ENCODE results near the gene HLA-A. TPM values are rescaled to one million over a fixed set of nuclear protein-coding genes. Genes with fewer than 3 reads are reported as not detected.

Gene HLA-A
- total and polyA plus RNA-seq, 2 of the 13 experiments (the other 11 are each of a cell fraction or from before 2014, with no cell fraction given): 345 to 527 TPM

- TF ChIP-seq EEA1 (CRISPR knock-in tag; IDR thresholded peaks at IDR 0.05; ENCODE audit: borderline replicate concordance) (no peak), FOXP4 (CRISPR knock-in tag; IDR thresholded peaks at IDR 0.05) (no peak), ZNF12 (CRISPR knock-in tag; IDR thresholded peaks at IDR 0.05) (no peak), SIX1 (CRISPR knock-in tag; IDR thresholded peaks at IDR 0.05; ENCODE audit: borderline replicate concordance) (peak; percentile 66), ZNF335 (CRISPR knock-in tag; IDR thresholded peaks at IDR 0.05) (no peak), SP2 (CRISPR knock-in tag; IDR thresholded peaks at IDR 0.05) (no peak), KLF12 (CRISPR knock-in tag; IDR thresholded peaks at IDR 0.05; ENCODE audit: borderline replicate concordance) (no peak), ZNF879 (CRISPR knock-in tag; IDR thresholded peaks at IDR 0.05) (no peak), ZNF124 (CRISPR knock-in tag; IDR thresholded peaks at IDR 0.05) (0 out of 2 replicates have a peak, but pooled peaks have one; percentile 6), ZSCAN5A (CRISPR knock-in tag; IDR thresholded peaks at IDR 0.05; ENCODE audit: borderline replicate concordance) (no peak), HHEX (CRISPR knock-in tag; IDR thresholded peaks at IDR 0.05) (no peak), ZNF230 (CRISPR knock-in tag; IDR thresholded peaks at IDR 0.05) (no peak), FOSL2 (CRISPR knock-in tag; IDR thresholded peaks at IDR 0.05) (no peak), KLF11 (CRISPR knock-in tag; IDR thresholded peaks at IDR 0.05) (no peak), HNRNPL (IDR thresholded peaks at IDR 0.05; ENCODE audit: low read depth, low read length) (0 out of 2 replicates have a peak, but pooled peaks have one; percentile 0), CAMTA2 (CRISPR knock-in tag; IDR thresholded peaks at IDR 0.05; ENCODE audit: borderline replicate concordance) (no peak), MTF1 (CRISPR knock-in tag; IDR thresholded peaks at IDR 0.05) (no peak), RARA (CRISPR knock-in tag; IDR thresholded peaks at IDR 0.05) (0 out of 2 replicates have a peak, but pooled peaks have one; percentile 14), ONECUT2 (CRISPR knock-in tag; IDR thresholded peaks at IDR 0.05) (peak; percentile 59; the same call in 1 of the 2 replicates), CBX1 (IDR thresholded peaks at IDR 0.05; ENCODE audit: low read depth) (no peak), SAP130 (CRISPR knock-in tag; IDR thresholded peaks at IDR 0.05; ENCODE audit: low read depth) (no peak), MYNN (CRISPR knock-in tag; IDR thresholded peaks at IDR 0.05; ENCODE audit: low read depth) (no peak)
- TF ChIP-seq, protein P1, sequence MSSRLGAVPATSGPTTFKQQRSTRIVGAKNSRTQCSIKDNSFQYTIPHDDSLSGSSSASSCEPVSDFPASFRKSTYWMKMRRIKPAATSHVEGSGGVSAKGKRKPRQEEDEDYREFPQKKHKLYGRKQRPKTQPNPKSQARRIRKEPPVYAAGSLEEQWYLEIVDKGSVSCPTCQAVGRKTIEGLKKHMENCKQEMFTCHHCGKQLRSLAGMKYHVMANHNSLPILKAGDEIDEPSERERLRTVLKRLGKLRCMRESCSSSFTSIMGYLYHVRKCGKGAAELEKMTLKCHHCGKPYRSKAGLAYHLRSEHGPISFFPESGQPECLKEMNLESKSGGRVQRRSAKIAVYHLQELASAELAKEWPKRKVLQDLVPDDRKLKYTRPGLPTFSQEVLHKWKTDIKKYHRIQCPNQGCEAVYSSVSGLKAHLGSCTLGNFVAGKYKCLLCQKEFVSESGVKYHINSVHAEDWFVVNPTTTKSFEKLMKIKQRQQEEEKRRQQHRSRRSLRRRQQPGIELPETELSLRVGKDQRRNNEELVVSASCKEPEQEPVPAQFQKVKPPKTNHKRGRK (CRISPR knock-in tag; IDR thresholded peaks at IDR 0.05): no peak
- TF ChIP-seq, protein P2, sequence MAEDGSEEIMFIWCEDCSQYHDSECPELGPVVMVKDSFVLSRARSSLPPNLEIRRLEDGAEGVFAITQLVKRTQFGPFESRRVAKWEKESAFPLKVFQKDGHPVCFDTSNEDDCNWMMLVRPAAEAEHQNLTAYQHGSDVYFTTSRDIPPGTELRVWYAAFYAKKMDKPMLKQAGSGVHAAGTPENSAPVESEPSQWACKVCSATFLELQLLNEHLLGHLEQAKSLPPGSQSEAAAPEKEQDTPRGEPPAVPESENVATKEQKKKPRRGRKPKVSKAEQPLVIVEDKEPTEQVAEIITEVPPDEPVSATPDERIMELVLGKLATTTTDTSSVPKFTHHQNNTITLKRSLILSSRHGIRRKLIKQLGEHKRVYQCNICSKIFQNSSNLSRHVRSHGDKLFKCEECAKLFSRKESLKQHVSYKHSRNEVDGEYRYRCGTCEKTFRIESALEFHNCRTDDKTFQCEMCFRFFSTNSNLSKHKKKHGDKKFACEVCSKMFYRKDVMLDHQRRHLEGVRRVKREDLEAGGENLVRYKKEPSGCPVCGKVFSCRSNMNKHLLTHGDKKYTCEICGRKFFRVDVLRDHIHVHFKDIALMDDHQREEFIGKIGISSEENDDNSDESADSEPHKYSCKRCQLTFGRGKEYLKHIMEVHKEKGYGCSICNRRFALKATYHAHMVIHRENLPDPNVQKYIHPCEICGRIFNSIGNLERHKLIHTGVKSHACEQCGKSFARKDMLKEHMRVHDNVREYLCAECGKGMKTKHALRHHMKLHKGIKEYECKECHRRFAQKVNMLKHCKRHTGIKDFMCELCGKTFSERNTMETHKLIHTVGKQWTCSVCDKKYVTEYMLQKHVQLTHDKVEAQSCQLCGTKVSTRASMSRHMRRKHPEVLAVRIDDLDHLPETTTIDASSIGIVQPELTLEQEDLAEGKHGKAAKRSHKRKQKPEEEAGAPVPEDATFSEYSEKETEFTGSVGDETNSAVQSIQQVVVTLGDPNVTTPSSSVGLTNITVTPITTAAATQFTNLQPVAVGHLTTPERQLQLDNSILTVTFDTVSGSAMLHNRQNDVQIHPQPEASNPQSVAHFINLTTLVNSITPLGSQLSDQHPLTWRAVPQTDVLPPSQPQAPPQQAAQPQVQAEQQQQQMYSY (CRISPR knock-in tag; IDR thresholded peaks at IDR 0.05): peak; percentile 27; the same call in 1 of the 2 replicates
These were observed 16.5 kb upstream of the HLA-A start (continued) for GRCh38 chr6:29925727-29926412.

Data from HepG2 (cell line).